GM19239 (cell line): ENCODE data around the gene OR52K2.
"Not testable (repeated sequence)": the region's sequence is repeated elsewhere in the genome, so short reads cannot be mapped to it uniquely, and the experiment has no call there.

ENCODE experiments used
- DNase-seq: peaks from one replicate; pipeline ENCODE4 v3.0.0; 2011; ENCODE audit warnings: low spot score; ENCODE audit not compliant: insufficient read length
- FAIRE-seq: peaks from 2 replicates; lab custom pipeline; 2011; peaks lifted over from hg19 to GRCh38; lab: Jason Lieb, UNC

Gene OR52K2

DNA sequence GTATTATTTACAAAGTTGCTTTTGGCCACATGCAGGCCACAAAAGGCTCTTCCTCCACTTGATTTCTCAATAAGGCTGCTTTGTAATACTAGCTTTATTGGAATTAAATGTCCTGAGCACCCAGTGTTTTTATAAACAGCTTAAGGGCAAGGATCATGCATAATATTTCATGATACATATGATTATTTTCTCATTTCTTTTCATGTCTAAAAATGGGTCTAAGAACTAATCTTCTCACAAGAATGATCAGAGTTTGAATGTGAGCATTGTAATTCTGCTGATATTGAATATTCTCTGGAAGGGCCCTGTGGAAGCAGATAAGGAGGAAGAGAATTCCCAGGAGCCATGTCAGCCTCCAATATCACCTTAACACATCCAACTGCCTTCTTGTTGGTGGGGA, at the start of gene OR52K2:
Gene OR52K2 (plus strand): TSS at position 301 of the 400 bp plus-strand sequence. CDS start 45 bp downstream, at position 346.
- FAIRE-seq, result no peak
- no peak for DNase-seq

DNA sequence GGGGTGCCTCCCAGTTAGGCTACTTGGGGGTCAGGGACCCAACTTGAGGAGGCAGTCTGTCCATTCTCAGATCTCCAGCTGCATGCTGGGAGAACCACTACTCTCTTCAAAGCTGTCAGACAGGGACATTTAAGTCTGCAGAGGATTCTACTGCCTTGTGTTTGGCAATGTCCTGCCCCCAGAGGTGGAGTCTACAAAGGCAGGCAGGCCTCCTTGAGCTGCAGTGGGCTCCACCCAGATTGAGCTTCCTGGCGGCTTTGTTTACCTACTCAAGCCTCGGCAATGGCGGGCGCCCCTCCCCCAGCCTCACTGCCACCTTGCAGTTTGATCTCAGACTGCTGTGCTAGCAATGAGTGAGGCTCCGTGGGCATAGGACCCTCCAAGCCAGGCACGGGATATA, 42.9 kb upstream of the OR52K2 start:
- DNase-seq, FAIRE-seq: not testable (repeated sequence)

DNA sequence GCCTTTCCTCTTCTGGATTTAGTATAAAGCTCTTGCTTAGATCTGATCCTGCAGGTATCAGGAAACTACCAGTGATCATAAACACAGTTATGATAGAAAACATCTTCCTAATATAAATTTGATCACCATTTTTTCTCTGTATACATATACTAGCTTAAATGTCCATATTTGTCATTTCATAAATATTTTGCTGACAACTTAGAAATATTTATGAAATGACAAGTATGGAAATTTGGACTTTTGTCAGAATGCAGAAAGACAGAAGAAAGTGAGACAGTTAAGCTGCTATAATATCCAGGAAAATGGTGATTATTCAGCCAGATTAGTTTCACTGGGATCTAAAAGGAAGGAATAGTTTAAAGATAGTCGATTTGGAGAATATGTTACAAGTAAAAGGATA, 32.8 kb upstream of the OR52K2 start:
- FAIRE-seq (no peak), DNase-seq (no peak)

DNA sequence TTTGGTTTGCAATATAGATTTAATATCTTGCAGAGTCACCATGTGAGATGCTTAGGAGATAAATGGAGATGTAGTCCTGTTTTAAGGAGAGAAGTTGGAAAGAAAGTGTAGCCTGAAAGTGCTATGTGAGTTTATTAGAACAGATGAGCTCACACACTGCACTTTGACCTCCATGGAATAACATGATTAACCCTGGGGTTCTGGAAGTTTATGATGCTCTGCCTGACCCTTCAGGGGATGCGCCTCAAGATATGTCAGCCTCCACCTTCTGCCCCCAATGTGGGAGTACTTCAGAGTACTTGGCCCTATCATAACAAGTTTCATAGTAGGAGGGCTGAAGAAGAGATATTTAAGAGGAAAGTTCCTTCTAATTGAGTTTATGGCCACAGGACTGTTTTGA, 32.3 kb upstream of the OR52K2 start:
- no peak for FAIRE-seq

DNA sequence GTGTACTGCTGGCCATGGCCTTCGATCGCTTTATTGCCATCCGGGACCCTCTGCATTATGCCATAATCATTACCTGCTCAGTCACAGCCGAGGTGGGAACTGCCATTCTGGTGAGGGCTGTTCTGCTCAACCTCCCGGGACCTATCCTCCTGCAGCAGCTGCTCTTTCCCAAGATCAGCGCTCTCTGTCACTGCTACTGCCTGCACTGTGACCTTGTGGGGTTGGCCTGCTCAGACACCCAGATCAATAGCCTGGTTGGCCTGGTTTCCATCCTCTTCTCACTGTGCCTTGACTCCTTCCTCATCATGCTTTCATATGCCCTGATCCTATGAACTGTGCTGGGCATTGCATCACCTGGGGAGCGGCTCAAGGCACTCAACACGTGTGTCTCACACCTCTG, 30.7 kb upstream of the OR52K2 start:
- FAIRE-seq (no peak), DNase-seq (no peak)

More for the DNA sequence above, 32.3 kb upstream of the OR52K2 start:
- DNase-seq, result no peak

DNA sequence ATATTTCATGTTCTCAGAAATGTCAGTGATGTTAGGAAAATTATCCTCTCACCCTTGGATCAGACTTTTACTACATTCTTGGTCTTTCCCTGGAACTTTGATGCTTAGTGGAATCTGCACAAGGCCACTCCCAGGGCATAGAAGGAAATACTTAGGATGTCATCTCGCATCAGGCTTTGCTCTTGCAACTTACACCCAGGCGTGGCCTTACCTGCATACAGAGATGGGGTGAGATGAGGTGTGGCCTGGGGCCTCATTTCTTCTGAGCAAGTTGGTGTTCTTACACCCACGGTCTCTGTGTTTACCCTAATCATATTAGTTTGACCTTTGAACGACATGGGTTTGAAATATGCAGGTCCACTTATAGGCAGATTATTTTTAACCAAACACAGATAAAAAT, 19.0 kb upstream of the OR52K2 start:
- no peak for DNase-seq
- FAIRE-seq, result no peak

DNA sequence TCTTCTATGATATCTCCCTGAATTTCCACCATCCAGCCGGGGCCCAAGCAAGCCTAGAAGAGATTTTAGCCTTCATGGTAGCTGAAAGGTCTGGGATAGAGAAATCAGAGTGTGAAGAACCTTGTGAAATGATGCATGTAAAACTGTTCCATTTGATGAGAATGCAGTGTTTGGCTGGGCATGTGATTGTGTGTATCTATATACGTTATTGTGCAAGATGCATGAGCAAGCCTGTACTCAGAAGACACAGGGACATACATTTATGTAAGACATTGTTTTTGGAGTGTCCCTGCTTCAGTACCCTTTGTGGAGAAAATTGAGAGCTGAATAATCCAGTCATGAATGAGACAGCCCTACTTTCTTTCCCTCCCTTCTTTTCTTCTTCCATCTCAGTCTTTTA, 15.2 kb upstream of the OR52K2 start:
- DNase-seq (no peak), FAIRE-seq (no peak)

DNA sequence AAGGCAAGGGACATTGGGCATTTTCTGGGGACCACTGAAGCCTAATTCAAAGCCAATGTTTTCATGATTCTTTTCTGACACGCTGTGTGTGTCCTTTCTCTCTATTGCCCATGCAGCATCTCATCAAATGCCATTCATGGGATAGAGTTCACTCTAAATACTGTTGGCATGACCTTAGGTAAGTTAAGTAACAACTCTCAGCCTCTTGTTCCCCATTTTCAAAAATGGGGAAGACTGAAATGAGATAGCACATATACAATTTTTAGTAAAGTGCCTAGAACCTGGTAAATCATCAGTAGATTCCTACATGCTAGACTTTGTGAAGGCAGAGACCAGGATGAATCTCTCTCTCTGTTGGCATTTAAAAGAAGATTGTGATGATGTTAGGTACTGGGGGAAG, 12.7 kb upstream of the OR52K2 start:
- DNase-seq (no peak), FAIRE-seq (no peak)

DNA sequence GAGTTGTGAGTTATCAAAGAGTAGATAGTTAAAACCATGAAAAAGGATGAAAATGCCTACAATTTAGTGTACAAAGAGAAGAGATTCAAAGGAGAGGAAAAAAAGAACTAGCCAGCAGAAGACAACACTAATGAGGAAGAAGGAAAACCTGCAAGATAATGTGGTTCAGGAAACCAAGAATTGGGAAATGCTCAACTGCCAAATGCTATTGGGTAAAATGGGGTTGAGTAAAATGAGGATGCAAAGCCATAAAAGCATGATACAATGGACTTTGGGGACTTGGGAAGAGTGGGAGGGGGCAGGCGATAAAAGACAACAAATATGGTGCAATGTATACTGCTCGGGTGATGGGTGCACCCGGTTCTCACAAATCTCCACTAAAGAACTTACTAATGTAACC, 7.6 kb upstream of the OR52K2 start:
- DNase-seq (no peak), FAIRE-seq (no peak)

DNA sequence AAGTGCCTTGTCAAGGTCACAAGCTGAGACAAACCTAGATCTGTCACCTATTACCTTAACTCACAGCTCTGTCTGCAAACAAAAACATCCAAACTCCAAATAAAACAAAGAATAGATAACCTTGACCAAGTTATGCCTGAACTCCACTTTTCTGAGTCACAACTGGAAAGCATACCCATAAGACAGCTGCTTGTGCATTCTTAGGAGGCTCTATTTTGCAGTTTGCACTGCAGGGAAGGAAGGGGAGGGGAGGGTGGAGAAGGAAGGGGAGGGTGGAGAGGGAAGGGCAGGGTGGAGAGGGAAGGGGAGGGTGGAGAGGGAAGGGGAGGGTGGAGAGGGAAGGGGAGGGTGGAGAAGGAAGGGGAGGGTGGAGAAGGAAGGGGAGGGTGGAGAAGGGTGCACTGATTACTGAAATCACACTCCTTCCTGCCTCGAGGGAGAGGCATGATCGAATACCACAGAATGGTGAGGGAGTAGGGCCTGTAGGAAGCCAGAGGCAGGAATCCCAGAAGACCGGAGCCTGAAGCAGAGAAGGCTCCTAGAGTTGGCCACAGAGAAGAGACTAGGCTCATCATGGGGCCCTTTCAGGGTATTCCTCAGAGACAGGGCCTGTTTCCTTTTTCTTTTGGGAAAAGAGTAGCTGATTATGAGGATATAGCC, 5.7 kb upstream of the OR52K2 start:
- DNase-seq (no peak), FAIRE-seq (no peak)

DNA sequence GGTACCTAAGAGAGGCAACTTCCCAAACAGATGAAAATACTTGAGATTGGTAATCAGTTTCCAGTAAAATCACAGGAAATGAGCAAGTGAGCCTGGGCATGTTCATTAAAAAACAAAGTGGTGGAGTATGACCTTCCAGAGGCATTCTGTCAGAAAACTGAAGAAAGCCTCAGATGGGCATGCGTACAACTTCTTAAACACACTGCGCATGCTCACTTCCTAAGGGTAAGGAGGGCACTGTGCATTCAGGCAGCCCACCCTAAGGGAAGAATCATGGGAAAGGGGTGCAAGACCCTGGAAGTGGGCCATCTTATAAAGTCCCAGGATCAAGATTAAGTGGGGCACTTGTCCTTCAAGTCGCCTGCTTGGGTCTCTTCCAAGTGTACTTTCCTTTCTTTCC, 4.0 kb downstream of the OR52K2 start:
- no peak for DNase-seq
- no peak for FAIRE-seq

DNA sequence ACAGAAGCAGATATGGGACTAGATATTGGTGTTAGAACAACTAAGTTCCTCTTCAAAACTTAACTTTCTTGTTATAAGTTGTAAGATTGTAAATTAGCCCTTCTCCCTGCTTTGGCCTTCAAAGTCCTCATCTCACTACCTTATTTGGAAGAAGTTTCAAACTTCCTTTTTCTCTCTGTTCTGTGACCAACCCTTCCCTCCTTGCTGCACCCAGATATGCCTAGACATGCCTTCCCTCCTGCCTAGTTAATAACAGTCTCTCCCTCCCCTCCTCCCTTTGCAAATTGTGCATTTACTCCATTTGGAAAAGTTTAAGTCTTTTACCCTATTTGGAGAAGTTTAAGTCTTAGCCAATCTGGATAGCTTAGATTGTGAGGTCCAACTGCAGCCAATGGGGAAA, 4.9 kb downstream of the OR52K2 start:
- DNase-seq (no peak), FAIRE-seq (no peak)

DNA sequence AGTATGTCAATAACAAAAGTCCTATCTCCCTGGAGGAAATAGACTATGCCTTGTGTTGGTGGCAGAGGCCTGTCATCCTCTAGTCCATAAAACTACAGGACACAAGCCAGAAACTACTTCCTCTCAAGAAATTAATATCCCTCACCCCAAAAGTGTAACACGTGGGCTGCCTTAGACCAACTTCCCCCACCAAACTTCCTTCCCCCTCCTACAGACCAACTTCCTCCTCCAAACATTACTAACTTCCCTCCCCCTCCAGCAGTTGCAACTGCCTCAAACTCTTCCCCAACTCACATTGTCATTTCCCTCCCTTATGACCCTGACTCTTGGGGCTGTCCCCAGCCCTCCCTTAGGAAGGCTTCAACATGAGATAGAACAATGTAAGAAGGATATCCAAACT, 6.3 kb downstream of the OR52K2 start:
- no peak for FAIRE-seq
- no peak for DNase-seq

DNA sequence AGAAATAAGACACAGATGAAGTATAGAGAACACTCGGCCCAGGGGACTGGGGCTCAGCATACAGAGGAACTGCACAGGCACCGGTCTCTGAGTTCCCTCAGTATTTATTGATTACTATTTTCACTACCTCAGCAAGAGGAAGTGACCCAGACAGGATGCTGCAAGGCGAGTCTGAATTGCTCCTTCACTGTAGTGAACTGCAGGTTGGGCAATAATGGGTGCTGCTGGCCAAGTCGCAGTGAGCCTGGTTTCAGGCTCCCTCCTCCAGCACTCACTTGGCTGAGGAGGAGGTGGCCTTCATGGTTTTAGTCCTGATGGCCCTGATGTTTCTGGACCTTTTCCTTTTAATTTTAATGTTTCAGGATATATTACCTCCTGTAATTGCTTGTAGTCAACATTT, 10.4 kb downstream of the OR52K2 start:
- DNase-seq, result no peak
- peak; percentile 72 for FAIRE-seq

DNA sequence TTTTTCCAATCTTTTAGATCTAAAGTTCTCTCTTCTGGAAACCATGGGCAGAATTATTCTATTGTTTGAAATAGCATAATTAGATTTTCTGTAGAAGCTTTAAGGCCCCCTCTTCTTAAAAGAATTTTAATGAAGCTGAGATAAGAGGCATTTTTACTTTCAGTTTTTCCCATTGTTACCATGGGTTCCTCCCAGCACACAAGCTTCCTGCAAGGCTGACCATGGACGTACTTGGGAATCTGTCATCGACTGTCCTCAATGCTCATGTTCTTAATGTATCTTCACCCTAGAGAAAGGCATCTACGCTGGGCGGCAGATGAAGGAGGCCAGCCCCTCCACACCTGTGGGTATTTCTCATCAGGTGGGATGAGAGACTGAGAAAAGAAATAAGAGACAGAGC, 11.1 kb downstream of the OR52K2 start:
- FAIRE-seq (no peak), DNase-seq (no peak)

DNA sequence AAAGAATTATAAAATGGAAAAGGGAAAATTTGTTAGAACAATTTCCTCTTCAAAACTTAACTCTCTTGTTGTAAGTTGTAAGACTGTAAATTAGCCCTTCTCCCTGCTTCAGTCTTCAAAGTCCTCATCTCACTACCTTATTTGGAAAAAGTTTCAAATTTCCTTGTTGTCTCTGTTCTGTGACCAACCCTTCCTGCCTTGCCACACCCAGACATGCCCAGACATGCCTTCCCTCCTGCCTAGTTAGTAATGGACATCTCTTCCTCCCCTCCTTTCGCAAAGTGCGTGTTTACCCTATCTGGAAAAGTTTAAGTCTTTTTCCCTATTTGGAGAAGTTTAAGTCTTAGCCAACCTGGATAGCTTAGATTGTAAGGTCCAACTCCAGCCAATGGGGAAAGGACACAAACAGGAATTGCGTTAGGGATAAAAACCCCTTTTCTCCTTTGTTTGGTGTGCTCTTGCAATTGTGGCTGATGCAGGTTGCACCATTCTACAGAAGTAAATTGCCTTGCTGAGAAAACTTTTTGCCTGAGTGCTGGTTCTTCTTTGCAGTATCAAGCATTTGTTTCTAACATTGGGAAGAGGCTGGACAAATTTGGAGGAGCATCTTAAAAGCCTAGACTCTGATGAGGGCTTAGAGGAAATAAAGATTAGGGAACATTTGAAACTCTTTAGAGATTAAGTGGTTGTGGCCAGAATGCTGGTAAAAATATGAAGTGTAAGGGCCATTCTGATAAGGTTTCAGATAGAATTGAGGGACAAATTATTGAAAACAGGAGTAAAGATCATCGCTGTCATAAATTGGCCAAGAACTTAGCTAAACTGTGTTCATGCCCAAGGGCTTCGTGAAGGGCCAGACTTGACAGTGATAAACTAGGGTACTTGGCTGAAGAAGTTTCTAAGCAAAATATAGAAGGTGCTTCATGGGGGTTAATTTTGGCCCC, 15.4 kb downstream of the OR52K2 start:
- no peak for FAIRE-seq
- no peak for DNase-seq

DNA sequence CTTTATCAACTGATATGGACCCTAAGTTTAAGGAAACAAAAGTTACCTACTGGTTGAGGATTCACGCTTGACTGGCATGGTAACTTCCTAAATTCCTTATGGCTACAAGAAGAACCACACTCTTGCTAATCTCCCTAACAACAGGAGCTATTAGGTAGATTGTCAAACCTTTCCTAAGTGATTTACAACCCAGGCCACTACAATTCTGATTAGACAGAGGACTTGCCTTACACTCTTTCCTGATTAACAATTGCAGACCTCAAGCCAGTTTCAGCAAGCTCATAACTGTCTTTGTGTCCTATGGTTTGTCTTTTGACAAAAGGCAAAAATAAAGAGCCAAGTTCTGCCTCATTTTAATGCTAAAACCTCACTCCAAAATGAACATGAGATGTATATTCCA, 16.3 kb downstream of the OR52K2 start:
- FAIRE-seq, result no peak
- no peak for DNase-seq

DNA sequence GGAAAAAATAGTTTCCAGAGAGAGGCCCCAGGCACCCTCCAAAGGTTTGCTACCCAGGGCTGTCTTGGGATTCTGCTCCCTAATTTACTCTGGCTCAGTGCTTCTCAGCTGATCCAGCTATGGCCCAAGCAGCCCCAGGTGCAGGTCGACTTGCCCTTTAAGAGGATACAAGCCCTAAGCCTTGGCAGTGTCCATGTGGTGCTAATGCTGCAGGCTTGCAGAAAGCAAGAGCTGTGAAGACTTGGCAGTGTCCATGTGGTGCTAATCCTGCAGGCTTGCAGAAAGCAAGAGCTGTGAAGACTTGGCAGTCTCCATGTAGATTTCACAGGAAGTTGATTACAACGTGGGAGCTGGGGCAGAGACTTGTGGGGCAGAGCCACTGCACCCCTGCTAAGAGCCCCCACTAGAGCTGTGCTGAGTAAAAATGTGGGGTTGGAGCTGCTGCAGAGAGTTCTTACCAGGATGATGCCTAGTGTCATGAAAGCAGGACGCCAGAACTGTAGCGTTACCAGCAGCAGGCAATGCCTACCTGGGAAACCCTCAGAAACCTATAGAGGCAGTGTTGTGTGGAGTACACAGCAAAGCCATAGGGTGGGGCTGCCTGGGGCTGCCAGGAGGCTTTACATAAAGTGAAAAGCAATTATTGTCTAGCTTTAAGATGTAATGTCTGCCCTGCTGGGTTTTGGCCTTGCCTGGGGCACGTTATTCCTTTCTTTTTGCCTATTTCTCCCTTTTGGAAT, 17.2 kb downstream of the OR52K2 start:
- FAIRE-seq, result no peak
- DNase-seq, result no peak

DNA sequence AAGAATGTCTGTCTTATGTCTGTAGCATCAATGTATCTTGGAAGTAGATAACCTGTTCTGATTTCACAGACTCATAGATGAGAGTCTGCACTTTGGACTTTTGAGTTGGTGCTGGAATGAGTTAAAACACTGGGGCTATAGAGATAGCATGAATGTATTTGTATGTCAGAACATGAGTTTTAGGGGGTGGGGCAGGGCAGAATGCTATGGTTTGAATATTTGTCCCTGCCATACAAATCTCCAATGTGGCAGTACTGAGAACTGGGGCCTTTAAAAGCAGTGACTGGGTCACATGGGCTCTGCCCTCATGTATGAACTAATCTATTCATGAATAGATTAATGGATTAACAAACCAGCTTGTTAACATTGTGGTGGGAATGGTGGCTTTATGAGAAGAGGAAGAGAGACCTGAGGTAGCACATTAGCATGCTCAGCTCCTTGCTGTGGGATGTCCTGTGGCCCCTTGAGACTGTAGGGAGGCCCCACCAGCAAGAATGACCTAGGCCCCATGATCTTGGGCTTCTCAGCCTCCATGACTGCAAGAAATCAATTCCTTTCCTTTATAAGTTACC, 17.9 kb downstream of the OR52K2 start:
- no peak for FAIRE-seq
- DNase-seq, result no peak

DNA sequence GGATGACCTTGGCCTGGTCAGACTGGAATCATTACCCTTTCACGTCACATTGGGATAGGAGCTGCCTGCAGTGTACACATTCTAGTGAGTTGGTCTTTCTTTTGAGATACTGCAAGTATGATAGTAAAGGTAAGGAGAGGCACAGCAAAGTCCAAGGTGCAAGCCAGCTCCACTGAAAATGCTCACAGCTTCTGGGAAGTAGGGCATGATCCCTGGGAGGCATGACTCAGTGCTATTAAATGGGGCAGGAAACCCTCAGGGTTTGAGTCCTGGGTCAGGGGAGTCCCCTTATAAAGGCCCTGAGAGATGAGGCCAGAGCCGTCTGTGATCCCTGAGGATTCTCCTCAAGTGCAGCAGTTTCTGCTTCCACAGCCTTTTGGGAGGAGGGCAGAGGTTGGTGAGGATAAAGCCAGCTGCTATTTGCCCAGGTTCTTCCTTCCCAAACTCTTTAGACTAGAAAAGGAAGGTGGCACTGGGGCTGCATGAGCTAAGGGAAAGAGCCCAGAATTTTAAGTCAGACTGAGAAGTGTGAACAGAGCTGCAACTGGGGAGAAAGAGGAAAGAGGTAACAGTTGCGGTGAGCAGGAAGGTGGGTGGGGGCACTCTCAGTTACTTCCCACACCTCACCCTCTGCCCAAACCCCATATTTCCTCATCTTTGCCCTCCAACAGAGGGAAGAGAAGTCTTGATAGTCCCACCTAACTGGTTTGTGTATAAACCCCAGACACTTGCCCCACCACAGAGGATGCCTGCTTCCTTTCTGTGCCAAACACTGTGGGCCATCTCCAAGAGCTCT, 18.9 kb downstream of the OR52K2 start:
- DNase-seq (no peak), FAIRE-seq (no peak)
